Coronary artery (tissue), 2 donors: ENCODE measurements around the gene TCF7.

Source experiments
- DNase-seq: peaks from one replicate; pipeline ENCODE4 v3.0.0-alpha.2; 2017; ENCODE audit warnings: low spot score
- H3K27ac ChIP-seq, 2 donors: fragments of 200-600 bp; sonication (generic); one replicate each; pipeline ENCODE4 v1.5.1; 2016 to 2019
- H3K4me3 ChIP-seq: fragments of 200-600 bp; sonication (generic); 2 replicates; pipeline ENCODE4 v1.5.1; 2016; ENCODE audit warnings: mild to moderate bottlenecking, moderate library complexity
- CTCF ChIP-seq: fragments of 200-600 bp; sonication (generic); IDR thresholded peaks from one replicate; pipeline ENCODE4 v1.5.1; 2019; ENCODE audit warnings: antibody characterized with exemption

The TCF7 gene

GRCh38 chr5:134127988-134128647 is 13.6 kb downstream of the TCF7 start:
- no peak for DNase-seq
- no peak for TF ChIP-seq CTCF
- H3K27ac ChIP-seq: peak overlapping the region in 1 of 2 donors; percentile 28
- H3K4me3 ChIP-seq: no peak overlapping the region

- Histone ChIP-seq H3K27ac (peak overlapping the region in 1 of 2 donors; percentile 28), H3K4me3 (no peak overlapping the region)
- TF ChIP-seq CTCF: no peak
- DNase-seq: no peak
Observed at GRCh38 chr5:134128648-134128995, 14.1 kb downstream of the TCF7 start.

- Histone ChIP-seq H3K4me3 (no peak overlapping the region), H3K27ac (no peak overlapping the region)
Observed at GRCh38 chr5:134129411-134130238, 15.1 kb downstream of the TCF7 start.

GRCh38 chr5:134130239-134130945 is 15.9 kb downstream of the TCF7 start:
- Histone ChIP-seq H3K27ac (no peak overlapping the region), H3K4me3 (no peak overlapping the region)
- no peak for DNase-seq
- TF ChIP-seq CTCF: no peak

More at GRCh38 chr5:134129411-134130238, 15.1 kb downstream of the TCF7 start:
- DNase-seq: no peak
- no peak for TF ChIP-seq CTCF

- H3K4me3 ChIP-seq: no peak overlapping the region
Observed at GRCh38 chr5:134131165-134131564, 16.7 kb downstream of the TCF7 start.

More at GRCh38 chr5:134131165-134131564, 16.7 kb downstream of the TCF7 start:
- TF ChIP-seq CTCF: no peak
- no peak for DNase-seq
- H3K27ac ChIP-seq: no peak overlapping the region
